ENCODE measurements around the gene CHCHD6.
A peak's percentile ranks its signal among the peaks of the same experiment; 100 is the strongest.

Gene CHCHD6

GRCh38 chr3:126850370-126851085 lies 146.5 kb downstream of the CHCHD6 start:
- DNase-seq (ENCODE audit: low spot score), result peak; percentile 50
- TF ChIP-seq CTCF (IDR thresholded peaks at IDR 0.05), result no peak
- H3K4me3 ChIP-seq, result no peak overlapping the region
- no peak overlapping the region for H3K27ac ChIP-seq

DNA sequence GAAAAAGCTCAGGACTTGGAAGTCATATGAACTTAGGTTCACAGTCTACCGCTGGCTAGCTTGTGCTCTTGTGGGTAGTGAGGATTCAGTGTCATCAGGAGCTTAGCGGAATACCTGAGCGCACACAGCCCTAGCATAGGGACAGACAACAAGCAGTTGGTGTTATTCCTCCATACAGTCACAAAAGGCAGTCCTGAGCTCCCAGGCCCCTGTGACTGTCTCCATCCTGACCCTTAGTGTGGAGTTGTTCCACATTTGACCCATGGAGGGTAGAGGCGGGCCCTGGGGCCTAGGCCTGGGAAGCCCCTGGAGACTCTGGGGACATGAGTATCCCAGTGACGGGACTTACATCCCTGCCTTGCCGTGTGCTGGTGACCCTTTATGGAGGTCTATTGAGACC lies 147.3 kb downstream of the CHCHD6 start:
- TF ChIP-seq CTCF (IDR thresholded peaks at IDR 0.05), result no peak
- Histone ChIP-seq H3K4me3 (no peak overlapping the region), H3K27ac (no peak overlapping the region)
- peak; percentile 28 for DNase-seq (ENCODE audit: low spot score)

DNA sequence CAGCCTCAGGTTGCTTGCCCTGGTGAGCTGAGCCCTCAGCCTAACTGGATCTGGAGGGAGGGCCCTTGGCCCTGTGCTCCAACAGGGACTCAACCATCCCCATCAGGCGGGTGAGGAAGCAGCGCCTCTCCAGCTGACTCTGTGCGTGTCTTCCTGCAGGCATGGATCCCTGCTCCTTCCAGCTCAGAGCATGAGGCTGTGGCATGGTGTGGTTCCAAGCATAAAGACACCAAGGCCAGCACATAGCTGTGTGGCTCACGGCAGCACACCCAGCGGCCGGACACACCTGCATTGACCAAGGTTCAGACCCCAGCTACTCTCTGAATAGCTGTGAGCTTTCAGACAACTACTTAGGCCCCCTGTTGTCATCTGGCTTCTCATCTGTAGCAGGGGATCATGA lies 147.9 kb downstream of the CHCHD6 start:
- no peak for TF ChIP-seq CTCF (IDR thresholded peaks at IDR 0.05)
- Histone ChIP-seq H3K4me3 (no peak overlapping the region), H3K27ac (no peak overlapping the region)
- DNase-seq (ENCODE audit: low spot score), result peak; percentile 21

DNA sequence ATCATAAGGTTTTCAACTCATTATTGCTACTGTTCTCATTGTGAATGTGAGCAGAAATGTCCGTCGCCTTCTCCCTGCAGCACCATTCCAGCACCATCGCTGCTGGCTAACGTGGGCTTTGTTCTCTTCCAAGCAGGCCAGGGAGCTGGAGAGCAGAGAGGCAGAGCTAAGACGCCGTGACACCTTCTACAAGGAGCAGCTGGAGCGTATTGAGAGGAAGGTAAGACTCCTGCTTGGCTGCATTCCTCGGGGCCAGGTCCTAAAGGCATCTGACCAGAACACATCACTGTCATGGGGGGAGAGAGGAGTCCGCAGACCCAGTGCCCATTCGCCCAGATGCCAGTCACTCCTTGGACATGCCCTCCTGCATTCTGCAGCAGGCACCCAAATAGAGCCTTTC lies 148.5 kb downstream of the CHCHD6 start:
- TF ChIP-seq CTCF (IDR thresholded peaks at IDR 0.05), result no peak

GRCh38 chr3:126854666-126855065 lies 150.6 kb downstream of the CHCHD6 start:
- H3K27ac ChIP-seq, result no peak overlapping the region
- no peak overlapping the region for H3K4me3 ChIP-seq
- TF ChIP-seq CTCF (IDR thresholded peaks at IDR 0.05), result no peak
- peak; percentile 36 for DNase-seq (ENCODE audit: low spot score)

More for the DNA sequence above, 148.5 kb downstream of the CHCHD6 start:
- no peak overlapping the region for H3K27ac ChIP-seq
- no peak overlapping the region for H3K4me3 ChIP-seq
- DNase-seq (ENCODE audit: low spot score), result peak; percentile 41

GRCh38 chr3:126855374-126855773 lies 151.3 kb downstream of the CHCHD6 start:
- peak; percentile 16 for DNase-seq (ENCODE audit: low spot score)
- TF ChIP-seq CTCF (IDR thresholded peaks at IDR 0.05), result no peak
- Histone ChIP-seq H3K4me3 (no peak overlapping the region), H3K27ac (no peak overlapping the region)

DNA sequence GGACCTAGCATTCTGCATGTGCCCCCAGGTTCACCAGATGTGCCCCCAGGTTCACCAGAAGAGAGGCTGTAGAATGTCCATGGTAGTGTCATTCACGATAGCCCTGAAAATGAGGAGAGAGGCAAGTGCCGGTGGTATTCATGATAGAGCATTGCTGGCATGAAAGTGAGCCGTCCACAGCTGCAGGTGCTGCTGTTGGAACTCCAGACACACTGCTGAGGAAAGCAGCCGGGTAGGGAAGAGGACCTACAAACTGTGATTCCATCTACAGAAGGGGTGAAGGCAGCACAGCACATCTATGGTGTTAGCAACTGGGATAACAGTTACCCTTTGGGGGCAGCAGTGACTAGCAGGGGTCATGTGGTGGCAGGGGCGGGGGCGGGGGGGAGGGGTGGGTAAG lies 153.9 kb downstream of the CHCHD6 start:
- Histone ChIP-seq H3K27ac (no peak overlapping the region), H3K4me3 (no peak overlapping the region)
- TF ChIP-seq CTCF (IDR thresholded peaks at IDR 0.05), result no peak
- DNase-seq (ENCODE audit: low spot score), result no peak

All from coronary artery (tissue), 2 donors.